KMS-11 (cell line): ENCODE data around the gene POU3F2.

Source experiments
- H2AFZ ChIP-seq: fragments of 200-600 bp; sonication (generic); 2 replicates; pipeline ENCODE4 v1.6.1; 2016; ENCODE audit warnings: antibody characterized with exemption, mixed run types, low read depth
- H3K27ac ChIP-seq: fragments of 200-600 bp; sonication (generic); 2 replicates; pipeline ENCODE4 v1.6.1; 2016; ENCODE audit warnings: mild to moderate bottlenecking, mixed run types
- H3K27me3 ChIP-seq: fragments of 200-600 bp; sonication (generic); 2 replicates; pipeline ENCODE4 v1.6.1; 2017; ENCODE audit warnings: mild to moderate bottlenecking, low read depth, mixed run types, moderate library complexity; ENCODE audit not compliant: insufficient read depth
- H3K36me3 ChIP-seq: fragments of 200-600 bp; sonication (generic); 2 replicates; pipeline ENCODE4 v1.6.1; 2017; ENCODE audit warnings: mild to moderate bottlenecking, mixed run types; ENCODE audit not compliant: insufficient read depth
- H3K4me1 ChIP-seq: fragments of 200-600 bp; sonication (generic); 2 replicates; pipeline ENCODE4 v1.6.1; 2016; ENCODE audit warnings: mild to moderate bottlenecking, low read depth, mixed run types; ENCODE audit not compliant: poor library complexity, severe bottlenecking
- H3K4me2 ChIP-seq: fragments of 200-600 bp; sonication (generic); 2 replicates; pipeline ENCODE4 v1.7.0; 2016; ENCODE audit warnings: mild to moderate bottlenecking, mixed run types
- H3K4me3 ChIP-seq: fragments of 200-600 bp; sonication (generic); IDR thresholded peaks from 2 replicates; pipeline ENCODE4 v1.6.1; 2017; ENCODE audit warnings: low read depth, low read length, mixed read lengths; ENCODE audit not compliant: insufficient read depth
- H3K79me2 ChIP-seq: fragments of 200-600 bp; sonication (generic); 2 replicates; pipeline ENCODE4 v1.6.1; 2016; ENCODE audit warnings: low read depth, mixed run types; ENCODE audit not compliant: insufficient read depth
- H3K9ac ChIP-seq: fragments of 200-600 bp; sonication (generic); 2 replicates; pipeline ENCODE4 v1.6.1; 2016; ENCODE audit warnings: mild to moderate bottlenecking, mixed run types
- H4K20me1 ChIP-seq: fragments of 200-600 bp; sonication (generic); 2 replicates; pipeline ENCODE4 v1.6.1; 2016; ENCODE audit warnings: mild to moderate bottlenecking, mixed run types; ENCODE audit not compliant: insufficient read depth
- TF ChIP-seq, protein P1 (sequence below): fragments of 200-600 bp; sonication (generic); conservative IDR thresholded peaks from 2 replicates; pipeline ENCODE4 v1.6.1; 2017; ENCODE audit warnings: low read depth, mild to moderate bottlenecking, antibody characterized with exemption, low read length, moderate library complexity, mixed read lengths

POU3F2 gene

GRCh38 chr6:98824902-98825599 lies 9.3 kb upstream of the POU3F2 start:
- no peaks in the 10 kb centered on the region for H3K79me2 ChIP-seq
- no peaks in the 10 kb centered on the region for H3K27me3 ChIP-seq
- no peak overlapping the region for H3K27ac ChIP-seq
- H3K4me2 ChIP-seq = no peak overlapping the region
- H3K9ac ChIP-seq = no peak overlapping the region
- no peaks in the 10 kb centered on the region for H3K4me1 ChIP-seq
- no peak overlapping the region for H2AFZ ChIP-seq
- TF ChIP-seq, protein P1, sequence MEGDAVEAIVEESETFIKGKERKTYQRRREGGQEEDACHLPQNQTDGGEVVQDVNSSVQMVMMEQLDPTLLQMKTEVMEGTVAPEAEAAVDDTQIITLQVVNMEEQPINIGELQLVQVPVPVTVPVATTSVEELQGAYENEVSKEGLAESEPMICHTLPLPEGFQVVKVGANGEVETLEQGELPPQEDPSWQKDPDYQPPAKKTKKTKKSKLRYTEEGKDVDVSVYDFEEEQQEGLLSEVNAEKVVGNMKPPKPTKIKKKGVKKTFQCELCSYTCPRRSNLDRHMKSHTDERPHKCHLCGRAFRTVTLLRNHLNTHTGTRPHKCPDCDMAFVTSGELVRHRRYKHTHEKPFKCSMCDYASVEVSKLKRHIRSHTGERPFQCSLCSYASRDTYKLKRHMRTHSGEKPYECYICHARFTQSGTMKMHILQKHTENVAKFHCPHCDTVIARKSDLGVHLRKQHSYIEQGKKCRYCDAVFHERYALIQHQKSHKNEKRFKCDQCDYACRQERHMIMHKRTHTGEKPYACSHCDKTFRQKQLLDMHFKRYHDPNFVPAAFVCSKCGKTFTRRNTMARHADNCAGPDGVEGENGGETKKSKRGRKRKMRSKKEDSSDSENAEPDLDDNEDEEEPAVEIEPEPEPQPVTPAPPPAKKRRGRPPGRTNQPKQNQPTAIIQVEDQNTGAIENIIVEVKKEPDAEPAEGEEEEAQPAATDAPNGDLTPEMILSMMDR = no peak
- H3K36me3 ChIP-seq = no peaks in the 10 kb centered on the region
- H3K4me3 ChIP-seq = no peak overlapping the region
- no peaks in the 10 kb centered on the region for H4K20me1 ChIP-seq

GRCh38 chr6:98825600-98826230 lies 8.7 kb upstream of the POU3F2 start:
- no peaks in the 10 kb centered on the region for H4K20me1 ChIP-seq
- H2AFZ ChIP-seq = no peak overlapping the region
- no peak overlapping the region for H3K4me2 ChIP-seq
- H3K4me3 ChIP-seq = no peak overlapping the region
- TF ChIP-seq, protein P1 = no peak
- H3K4me1 ChIP-seq = no peaks in the 10 kb centered on the region
- no peaks in the 10 kb centered on the region for H3K36me3 ChIP-seq
- H3K27me3 ChIP-seq = no peaks in the 10 kb centered on the region
- H3K9ac ChIP-seq = no peak overlapping the region
- H3K79me2 ChIP-seq = no peaks in the 10 kb centered on the region
- H3K27ac ChIP-seq = no peak overlapping the region

DNA sequence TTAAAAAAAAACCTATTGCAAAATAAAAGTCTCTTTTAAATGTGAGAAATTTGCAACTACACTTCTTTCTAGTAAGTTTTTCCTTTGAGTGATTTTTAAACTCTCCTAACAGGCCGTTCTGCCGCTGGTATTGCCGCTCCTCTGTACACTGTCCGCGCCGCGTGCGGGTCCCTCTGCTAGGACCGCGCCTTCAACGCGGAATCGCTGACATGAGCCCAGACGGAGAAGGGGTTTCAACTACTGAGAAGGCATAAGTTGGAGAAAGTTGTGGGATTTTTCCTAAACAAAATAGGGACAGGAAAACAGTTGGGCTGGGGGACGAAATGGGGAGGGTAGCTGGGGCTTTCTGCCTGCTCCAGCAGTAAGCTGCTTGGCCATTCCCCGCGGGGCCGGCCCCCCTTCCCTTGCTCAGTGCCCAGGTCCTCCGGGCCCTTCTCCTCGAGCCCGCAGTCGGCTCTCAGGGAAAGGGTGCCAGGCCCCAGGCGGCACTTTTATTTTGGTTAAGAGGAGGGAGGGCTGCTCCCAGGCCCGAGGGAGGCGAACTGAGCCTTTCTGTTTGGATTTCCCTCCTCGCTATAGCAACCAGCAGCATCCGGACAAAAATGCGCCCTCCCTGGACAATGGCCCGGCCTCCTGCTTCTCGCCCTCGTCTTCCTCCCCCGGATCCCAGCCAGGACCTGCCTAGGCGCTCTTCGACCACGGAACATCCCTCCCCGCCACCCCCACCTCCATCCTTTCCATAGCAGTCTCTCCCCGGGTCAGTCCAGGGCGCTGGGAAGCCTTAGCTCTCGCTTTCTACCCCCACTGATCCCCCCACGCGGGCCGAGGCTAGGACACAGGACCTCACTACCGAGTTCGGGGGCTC lies 6.8 kb upstream of the POU3F2 start:
- no peak overlapping the region for H3K4me3 ChIP-seq
- no peaks in the 10 kb centered on the region for H3K27me3 ChIP-seq
- H3K27ac ChIP-seq = no peak overlapping the region
- TF ChIP-seq, protein P1 = no peak
- H3K4me2 ChIP-seq = no peak overlapping the region
- no peak overlapping the region for H2AFZ ChIP-seq
- no peaks in the 10 kb centered on the region for H3K4me1 ChIP-seq
- H3K79me2 ChIP-seq = no peaks in the 10 kb centered on the region
- no peak overlapping the region for H3K9ac ChIP-seq
- H3K36me3 ChIP-seq = no peaks in the 10 kb centered on the region
- no peaks in the 10 kb centered on the region for H4K20me1 ChIP-seq

DNA sequence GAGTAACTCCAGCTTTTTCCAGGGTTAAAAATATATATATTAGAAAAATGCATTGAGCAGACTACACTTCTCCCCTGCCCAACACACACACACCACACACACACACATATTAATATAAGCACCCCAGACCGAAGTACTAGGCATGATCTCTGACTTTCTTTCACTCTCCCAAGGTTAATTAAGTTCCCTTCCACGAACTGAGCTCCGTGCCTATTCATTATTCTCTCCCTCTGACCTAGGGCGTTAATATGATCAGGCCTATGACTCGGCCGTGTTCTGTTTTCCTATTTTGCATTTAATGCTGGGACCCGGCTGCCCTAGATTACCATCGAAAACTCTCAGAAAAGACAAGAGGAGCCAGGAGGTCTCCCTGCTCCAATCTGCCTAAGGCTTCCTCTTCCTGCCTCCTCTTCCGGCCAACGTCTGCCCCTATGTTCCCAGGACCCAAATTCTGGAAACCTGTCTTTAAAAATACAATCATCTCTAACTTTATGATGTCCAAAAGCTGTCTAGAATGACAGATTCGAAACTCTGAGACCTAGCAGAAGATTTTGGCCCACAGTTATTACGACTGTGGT lies 6.1 kb upstream of the POU3F2 start:
- TF ChIP-seq, protein P1 = no peak
- Histone ChIP-seq H3K27me3 (no peaks in the 10 kb centered on the region), H3K36me3 (no peaks in the 10 kb centered on the region), H3K79me2 (no peaks in the 10 kb centered on the region), H3K9ac (no peak overlapping the region), H3K4me2 (no peak overlapping the region), H4K20me1 (no peaks in the 10 kb centered on the region), H2AFZ (no peak overlapping the region), H3K27ac (no peak overlapping the region), H3K4me3 (no peak overlapping the region), H3K4me1 (no peaks in the 10 kb centered on the region)
